NCI-H1048 (cell line): ENCODE results near the gene ACOX3.
"Not testable (repeated sequence)": the region's sequence is repeated elsewhere in the genome, so short reads cannot be mapped to it uniquely, and the experiment has no call there.

Source experiments
- DNase-seq: peaks from one replicate; lab custom pipeline; 2025; lab: John Stamatoyannopoulos, UW

The ACOX3 gene

DNA sequence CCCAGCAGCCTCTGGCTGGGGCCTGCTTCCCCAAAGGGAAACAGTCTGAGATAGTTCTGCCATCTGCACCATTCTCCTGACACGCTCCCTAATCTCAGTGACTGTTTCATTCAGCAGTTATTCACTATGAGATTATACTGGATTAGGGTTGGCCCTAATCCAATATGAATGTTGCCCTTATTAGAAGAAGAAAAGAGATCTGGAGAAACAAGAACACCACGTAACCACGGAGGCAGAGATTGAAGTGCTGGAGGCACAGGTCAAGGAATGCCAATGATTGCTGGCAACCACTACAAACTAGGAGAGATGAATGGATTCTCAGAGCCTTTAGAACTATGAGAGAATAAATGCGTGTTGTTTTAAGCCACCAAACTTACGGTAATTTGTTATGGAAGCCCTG, 7.4 kb downstream of the ACOX3 start:
- DNase-seq, result no peak

- DNase-seq, result no peak
Observed at GRCh38 chr4:8431553-8431952, 9.0 kb downstream of the ACOX3 start.

DNA sequence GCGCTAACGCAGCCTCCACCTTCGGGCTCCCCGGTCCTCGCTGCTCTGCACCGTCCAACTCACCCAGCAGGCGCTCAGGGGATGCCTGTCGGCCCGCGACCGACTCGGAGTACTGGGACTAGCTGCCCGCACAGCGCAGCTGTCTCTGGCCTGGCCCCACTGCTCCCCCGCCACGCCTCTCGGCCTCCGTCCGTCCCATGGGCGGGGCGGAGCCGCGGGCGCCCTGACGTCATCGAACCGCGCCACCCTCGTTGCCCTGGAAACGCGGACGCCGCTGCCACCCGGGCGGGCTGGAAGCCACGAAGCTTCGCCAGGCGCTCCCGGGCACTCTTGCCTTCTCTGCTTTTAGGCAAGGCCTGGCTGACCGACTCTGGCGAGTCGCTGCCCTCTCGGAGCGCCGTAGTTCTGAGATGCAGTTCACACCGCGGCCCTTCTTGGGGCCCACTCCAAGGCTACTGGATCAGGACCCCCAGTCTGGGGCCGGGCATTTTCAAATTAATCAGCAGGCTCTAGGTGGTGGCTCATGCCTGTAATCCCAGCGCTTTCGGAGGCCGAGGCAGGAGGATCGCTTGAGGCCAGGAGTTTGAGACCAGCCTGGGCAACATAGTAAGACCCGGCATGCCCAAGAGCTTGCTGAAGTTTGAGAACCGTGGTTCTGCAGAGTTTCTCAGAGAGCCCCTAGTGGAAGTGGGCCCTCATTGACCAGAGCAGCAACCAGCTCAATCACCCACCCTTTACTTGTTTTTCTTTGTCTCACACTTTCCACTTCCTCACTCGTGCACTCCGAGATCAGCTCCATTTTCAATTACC, 12.0 kb downstream of the ACOX3 start:
- peak; percentile 63 for DNase-seq

- DNase-seq, result no peak
Observed at GRCh38 chr4:8427761-8428287, 12.7 kb downstream of the ACOX3 start.

DNA sequence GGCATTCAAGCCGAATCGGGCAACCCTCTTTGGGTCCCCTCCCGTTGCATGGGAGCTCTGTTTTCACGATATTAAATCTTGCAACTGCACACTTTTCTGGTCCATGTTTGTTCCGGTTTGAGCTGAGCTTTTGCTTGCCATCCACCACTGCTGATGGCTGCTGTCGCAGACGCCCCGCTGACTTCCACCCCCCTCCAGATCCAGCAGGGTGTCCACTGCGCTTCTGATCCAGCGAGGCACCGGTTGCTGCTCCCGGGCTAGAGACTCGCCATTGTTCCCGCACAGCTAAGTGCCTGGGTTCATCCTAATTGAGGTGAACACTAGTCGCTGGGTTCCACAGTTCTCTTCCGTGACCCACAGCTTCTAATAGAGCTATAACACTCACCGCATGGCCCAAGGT, 13.3 kb downstream of the ACOX3 start:
- DNase-seq, result no peak

- DNase-seq, result no peak
Observed at GRCh38 chr4:8422786-8423185, 17.7 kb downstream of the ACOX3 start.

DNA sequence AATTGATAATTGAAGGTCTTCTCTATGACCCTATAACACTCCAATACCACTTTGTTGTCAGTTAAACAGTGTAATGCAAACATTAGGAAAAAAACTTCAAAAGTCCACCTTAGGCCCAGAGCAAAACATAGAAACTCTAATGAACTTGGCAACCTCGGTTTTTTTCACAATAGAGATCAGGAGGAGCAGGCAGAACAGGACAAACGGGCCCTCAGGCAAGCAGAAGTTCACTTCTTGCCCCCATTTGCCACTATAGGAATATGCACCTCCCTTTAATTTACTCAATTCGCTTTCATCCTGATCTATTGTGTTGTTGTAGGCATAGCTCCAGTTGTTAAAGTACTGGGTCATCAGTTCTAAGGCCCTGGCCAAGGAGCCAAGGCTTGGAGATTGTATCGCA, 18.2 kb downstream of the ACOX3 start:
- DNase-seq, result no peak

DNA sequence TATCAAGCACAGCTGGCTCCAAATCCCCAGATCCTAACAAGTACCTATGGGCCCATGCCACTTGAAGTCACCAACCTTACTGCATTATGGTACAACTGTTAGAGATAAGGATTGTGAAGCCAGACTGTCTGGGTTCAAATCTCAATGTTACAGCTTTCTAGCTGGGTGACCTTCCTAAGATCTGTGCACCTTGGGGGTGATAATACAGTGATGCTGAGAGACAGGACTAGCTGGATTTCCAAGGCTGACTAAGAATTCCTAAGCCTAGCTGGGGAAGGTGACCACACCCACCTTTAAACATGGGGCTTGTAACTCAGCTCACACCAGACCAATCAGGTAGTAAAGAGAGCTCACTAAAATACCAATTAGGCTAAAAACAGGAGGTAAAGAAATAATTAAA, 20.4 kb downstream of the ACOX3 start:
- DNase-seq, result not testable (repeated sequence)

DNA sequence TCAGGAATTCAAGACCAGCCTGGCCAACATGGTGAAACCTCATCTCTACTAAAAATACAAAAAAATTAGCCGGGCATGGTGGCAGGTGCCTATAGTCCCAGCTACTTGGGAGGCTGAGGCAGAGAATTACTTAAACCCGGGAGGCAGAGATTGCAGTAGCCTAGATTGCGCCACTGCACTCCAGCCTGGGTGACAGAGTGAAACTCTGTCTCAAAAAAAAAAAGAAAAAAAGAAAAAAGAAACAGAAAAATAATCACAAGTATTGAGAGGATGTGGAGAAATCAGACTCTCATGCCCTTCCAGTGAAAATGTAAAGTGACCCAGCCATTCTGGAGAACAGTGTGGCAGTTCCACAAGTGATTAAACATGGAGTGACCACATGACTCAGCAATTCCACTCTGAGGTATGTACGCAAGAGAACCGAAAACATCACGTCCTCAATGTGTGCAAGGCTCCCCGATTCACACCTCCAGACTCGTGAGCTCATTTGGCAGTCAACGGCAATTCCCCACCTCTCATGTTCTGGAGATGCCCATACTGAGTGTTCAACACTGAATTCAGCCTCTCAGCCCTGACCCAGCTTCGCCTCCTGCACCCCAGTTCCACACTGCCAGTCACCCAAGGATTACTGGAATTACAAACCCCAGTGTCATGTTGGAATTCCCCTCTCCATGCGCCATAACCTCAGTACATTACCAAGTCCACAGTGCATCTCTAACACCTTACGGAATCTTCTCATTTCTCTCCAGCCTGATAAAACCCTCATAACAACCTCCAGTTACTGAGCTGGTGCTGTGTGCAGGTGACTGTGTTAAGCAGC, 21.1 kb downstream of the ACOX3 start:
- DNase-seq, result no peak

GRCh38 chr4:8417071-8417614, 23.4 kb downstream of the ACOX3 start:
- DNase-seq, result no peak

DNA sequence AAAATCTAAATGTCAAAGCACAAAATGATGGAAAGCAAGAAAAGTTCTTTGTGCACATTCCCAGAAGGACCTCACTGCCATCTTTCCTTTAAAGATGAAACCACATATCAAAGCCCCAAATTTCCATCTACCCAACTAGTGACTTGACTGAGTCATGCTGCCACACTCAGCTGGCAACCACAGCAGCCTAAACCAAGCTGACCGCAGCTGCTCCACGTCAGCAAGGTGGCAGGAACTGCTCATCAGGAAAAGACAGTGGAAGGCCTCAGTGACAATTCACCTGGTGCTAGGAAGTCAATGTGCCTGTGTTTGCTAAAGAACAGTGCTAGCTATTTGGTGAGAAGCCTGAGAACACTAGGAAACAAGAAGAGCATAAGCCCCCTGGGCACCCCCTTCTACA, 26.1 kb downstream of the ACOX3 start:
- DNase-seq, result no peak

- DNase-seq, result no peak
Observed at GRCh38 chr4:8412288-8412687, 28.2 kb downstream of the ACOX3 start.

GRCh38 chr4:8411351-8412180, 29.0 kb downstream of the ACOX3 start:
- no peak for DNase-seq

DNA sequence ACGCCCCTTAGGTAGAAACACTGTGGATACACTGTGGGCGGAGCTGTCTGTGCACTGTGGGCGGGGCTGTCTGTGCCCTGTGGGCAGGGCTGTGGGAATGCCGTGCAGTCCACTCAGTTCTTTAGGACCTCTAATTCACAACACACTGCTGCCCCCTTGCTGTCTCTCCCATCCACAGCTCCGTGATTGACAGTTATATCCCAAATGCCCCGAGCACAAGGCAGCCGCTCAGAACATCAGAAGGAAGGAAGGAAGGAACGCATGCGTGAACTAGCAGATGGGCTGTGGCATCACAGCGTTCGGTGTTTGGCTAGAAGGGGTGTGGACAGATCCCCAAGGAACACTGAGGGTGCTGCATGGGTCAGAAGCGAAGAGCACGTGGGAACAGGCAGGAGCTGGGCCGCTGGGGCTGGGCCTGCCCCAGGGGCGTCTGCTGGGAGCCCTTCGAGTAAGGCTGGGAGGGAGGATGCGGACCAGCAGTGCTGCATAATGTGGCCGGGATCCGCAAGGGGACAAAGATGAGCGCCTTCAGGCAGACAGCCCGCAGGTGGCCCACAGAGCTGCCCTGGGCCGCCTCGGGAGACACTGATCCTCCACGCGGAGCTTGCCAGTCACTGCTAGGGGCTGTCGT, 29.8 kb downstream of the ACOX3 start:
- no peak for DNase-seq

DNA sequence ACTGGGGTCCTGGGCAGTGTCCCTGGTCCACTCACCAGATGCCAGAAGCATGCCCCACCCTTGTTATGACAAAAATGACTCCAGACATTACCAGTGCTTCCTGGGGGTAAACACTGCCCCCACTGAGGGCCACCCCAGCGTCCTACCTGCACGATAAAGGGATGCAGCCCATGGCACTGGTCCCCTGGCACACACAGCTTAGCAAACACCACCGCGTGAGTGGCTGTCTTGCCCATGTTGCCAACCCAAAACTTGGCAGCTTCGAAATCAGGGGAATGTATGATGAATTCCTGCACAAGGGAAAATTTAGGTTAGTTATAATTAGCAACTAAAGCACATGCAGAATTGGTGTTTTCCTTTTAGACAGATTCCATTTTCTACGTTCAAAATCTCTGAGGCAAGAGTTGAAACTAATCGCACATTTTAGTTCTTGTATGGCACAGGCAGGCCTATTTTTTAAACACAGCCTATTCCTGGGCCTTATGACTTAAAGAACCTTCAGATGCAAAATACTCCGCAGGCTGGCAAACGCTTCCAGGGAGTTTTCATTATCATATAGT, 30.4 kb downstream of the ACOX3 start:
- no peak for DNase-seq

- no peak for DNase-seq
Observed at GRCh38 chr4:8409264-8410065, 31.1 kb downstream of the ACOX3 start.

GRCh38 chr4:8407756-8408155, 32.8 kb downstream of the ACOX3 start:
- DNase-seq, result no peak

DNA sequence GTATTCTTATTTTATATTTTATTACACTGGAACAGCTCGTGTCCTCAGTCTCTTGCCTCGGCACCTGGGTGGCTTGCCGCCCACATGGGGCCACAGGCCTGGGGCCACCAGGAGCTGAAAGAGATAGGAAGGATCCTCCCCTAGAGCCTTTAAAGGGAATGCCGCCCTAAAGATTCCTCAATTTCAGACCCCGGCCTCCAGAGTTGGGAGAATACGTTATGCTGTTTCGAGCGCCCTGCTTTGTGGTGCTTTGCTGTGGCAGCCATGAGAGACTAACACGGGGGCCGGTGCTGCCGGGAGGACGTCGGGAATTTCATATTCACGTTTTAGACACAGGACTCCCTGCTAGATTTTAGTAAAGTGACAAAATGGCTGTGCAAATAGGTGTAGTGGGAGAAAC, 33.2 kb downstream of the ACOX3 start:
- no peak for DNase-seq

GRCh38 chr4:8406887-8407286, 33.6 kb downstream of the ACOX3 start:
- not testable (repeated sequence) for DNase-seq

DNA sequence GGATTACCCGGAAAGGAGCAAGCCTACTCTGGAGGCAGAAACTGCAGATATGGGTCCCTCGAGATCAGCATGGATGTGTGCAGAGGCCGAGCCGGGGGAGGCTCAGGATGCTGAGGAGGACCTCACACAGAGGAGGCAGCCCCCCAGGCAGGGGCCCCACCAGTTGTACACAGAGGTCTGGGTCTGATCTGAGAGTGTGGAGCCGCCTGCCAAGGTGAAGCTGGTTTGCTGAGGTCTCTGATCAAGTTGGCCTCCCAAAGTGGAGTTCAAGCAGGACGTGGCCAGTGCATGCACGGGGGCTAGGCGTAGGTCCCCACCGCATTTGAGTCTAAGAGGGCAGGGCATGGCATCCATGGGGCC, 35.0 kb downstream of the ACOX3 start:
- no peak for DNase-seq
